LNCaP clone FGC (cell line): Measurements from ENCODE around the gene OTUD5.
"Not testable (repeated sequence)": the region's sequence is repeated elsewhere in the genome, so short reads cannot be mapped to it uniquely, and the experiment has no call there.

ENCODE experiments used
- DNase-seq: peaks from one replicate; pipeline ENCODE4 v3.0.0-alpha.2; 2011; ENCODE audit warnings: low read depth
- H3K4me3 ChIP-seq: 2 replicates; pipeline ENCODE4 v1.5.1; 2011; ENCODE audit warnings: mild to moderate bottlenecking, low read depth, low read length, control low read depth
- TF ChIP-seq, protein P1 (sequence below): IDR thresholded peaks from 2 replicates; pipeline ENCODE4 v1.5.1; 2012; ENCODE audit warnings: mild to moderate bottlenecking; ENCODE audit not compliant: control insufficient read depth, insufficient read depth; ENCODE audit errors: extremely low read depth

OTUD5 gene

DNA sequence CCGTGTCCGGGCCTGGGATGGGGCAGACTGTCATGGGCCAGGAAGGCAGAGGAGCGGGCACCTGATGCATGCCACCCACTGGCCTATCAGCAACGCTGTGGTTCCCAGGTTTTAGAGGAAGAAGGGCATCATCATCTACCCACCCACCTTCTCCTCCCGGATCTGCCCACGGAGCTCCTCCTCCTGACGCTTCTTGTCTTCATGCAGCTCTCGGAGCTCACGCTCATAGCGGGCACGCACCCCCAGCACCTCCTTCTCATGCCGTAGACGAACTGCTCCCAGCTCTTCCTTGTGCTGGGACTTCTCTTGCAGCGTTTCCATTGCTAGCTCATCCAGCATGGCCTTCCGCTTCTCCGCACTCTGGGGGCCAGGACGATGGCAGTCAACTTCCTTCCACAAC, 25.7 kb upstream of the OTUD5 start:
- TF ChIP-seq, protein P1, sequence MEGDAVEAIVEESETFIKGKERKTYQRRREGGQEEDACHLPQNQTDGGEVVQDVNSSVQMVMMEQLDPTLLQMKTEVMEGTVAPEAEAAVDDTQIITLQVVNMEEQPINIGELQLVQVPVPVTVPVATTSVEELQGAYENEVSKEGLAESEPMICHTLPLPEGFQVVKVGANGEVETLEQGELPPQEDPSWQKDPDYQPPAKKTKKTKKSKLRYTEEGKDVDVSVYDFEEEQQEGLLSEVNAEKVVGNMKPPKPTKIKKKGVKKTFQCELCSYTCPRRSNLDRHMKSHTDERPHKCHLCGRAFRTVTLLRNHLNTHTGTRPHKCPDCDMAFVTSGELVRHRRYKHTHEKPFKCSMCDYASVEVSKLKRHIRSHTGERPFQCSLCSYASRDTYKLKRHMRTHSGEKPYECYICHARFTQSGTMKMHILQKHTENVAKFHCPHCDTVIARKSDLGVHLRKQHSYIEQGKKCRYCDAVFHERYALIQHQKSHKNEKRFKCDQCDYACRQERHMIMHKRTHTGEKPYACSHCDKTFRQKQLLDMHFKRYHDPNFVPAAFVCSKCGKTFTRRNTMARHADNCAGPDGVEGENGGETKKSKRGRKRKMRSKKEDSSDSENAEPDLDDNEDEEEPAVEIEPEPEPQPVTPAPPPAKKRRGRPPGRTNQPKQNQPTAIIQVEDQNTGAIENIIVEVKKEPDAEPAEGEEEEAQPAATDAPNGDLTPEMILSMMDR = no peak
- no peak for DNase-seq
- H3K4me3 ChIP-seq = no peak overlapping the region

DNA sequence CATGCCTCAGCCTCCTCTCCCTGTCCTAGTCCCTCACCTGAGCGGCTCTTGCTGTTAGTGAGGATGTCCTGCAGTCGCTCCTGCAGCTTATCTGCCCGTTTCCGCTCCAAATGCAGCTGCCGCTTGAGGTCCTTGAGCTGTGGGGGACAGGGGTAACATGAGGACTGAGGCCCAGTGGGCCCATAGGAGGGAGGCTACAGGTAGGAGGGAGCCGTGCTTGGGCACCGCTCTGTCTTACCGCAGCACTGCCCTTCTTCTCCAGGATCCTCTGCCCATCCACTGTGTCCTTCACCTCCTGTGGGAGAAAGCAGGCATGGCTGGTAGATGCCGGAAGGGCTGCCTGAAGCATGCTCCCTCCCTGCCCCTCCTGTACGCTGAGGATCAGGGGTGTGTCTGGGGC, 23.8 kb upstream of the OTUD5 start:
- TF ChIP-seq, protein P1 = no peak
- H3K4me3 ChIP-seq = no peak overlapping the region
- no peak for DNase-seq

DNA sequence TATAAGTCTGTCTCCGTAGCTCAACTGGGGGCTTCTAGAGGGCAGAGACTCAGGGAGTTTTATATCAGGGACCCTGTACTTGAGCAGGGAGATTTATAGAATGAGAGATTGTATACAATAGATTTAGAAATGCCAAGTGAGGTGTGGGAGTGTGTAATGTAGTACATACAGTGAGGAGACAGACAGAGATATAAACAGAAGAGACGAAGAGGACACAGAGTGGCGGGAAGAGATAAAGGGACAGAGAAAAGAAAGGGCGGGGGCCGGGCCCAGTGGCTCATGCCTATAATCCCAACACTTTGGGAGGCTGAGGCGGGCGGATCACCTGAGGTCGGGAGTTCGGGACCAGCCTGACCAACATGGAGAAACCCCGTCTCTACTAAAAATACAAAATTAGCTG, 22.9 kb upstream of the OTUD5 start:
- H3K4me3 ChIP-seq, DNase-seq: not testable (repeated sequence)

DNA sequence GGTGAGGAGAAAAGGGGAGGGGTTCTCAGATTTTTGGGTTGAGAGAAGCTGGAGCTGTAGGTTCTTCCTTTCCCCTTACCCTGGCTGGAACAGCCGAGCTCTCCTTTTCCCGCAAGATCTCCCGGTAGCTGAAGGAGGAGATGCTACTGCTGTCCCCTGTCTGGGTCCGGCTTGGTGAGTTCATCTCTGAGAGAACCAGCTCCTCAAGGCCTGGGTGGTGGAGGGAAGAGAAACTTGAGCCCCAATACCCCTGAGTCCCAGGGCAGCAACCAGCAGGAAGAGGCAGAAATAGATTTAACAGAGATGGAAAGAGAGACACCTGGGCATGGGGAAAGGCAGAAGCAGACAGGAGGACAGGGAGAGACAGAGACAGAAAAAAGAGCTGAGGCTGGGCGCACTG, 20.8 kb upstream of the OTUD5 start:
- no peak overlapping the region for H3K4me3 ChIP-seq
- no peak for DNase-seq
- TF ChIP-seq, protein P1 = no peak

DNA sequence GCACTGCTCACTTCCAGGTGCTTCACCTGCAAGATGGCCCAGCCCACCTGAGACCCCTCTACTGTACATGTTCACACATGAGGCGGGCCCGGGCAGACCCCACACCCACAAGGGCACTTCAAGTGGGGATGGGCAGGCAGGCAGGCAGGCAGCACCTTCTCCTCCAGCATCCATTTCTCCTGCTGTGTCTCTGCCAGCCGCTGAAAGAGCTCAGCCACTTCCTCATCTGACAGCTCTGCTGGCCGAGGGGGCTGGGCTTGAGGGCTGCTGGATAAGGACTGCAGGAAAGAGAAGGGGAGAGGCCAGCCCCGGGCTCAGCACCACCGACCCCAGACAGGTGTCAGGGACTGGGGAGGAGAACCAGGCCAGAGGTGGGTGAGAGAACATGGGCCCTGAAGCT, 18.7 kb upstream of the OTUD5 start:
- no peak overlapping the region for H3K4me3 ChIP-seq
- DNase-seq = no peak
- TF ChIP-seq, protein P1 = no peak

DNA sequence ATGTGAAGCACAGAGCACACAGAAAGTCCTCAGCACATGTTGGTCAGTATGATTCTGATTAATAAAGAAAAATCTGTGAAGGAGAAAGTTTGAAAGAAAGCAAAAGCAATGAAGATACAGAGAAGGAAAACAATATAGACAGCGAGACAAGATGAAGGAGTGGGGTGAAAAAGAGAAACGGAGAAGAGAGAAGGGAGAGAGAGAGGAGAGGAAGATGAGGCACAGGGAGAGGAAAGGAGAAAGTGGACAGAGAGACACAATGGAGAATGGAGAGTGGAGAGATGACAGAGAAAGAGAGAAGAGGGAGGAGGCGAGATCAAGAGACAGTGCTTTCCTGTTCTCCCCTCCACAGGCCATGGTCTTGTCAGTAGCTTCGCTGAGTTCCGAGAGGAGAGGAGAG, 18.1 kb upstream of the OTUD5 start:
- H3K4me3 ChIP-seq = no peak overlapping the region
- DNase-seq = no peak
- TF ChIP-seq, protein P1 = no peak

DNA sequence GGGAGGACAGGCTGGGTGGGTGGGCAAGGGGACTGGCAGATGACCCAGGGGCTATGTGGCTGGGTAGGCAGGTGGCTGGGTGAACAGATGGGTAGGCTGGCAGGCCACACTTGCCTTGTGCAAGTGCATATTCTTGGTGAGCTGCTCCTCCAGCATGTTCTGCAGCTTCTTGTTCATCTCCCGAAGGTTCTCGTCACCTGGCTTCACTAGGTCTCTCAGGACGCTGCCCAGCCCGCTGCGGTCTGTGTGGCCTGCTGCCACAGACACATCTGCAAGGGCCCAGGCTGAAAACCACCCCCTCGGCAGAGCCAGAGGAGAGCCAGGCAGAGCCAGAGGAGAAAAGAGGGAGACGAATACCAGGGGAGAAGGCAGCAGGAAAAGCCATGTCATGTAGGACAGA, 17.6 kb upstream of the OTUD5 start:
- TF ChIP-seq, protein P1 = no peak
- DNase-seq = no peak
- H3K4me3 ChIP-seq = no peak overlapping the region

DNA sequence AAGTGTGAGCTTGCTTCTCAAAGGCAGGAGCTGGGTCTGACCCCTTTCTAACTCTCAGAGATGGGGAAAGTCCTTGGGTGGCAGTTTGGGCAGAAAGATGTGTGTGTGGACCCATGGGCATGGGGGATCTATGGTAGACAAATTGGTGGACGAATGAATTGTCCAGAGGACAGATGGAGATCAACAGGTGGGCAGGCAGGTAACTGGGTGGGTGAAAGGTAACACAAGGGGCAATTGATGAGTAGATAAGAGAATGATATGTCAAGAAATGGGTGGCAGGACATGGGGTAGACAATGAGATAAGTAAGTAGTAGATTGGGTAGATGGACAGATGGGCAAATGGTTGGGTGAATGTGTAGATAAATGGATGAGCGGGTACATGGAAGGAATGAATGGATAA, 17.2 kb upstream of the OTUD5 start:
- TF ChIP-seq, protein P1 = no peak
- H3K4me3 ChIP-seq = no peak overlapping the region

More for the DNA sequence above, 17.2 kb upstream of the OTUD5 start:
- no peak for DNase-seq
